Stomach (tissue), 9 donors: ENCODE data around the gene SURF2. TPM values are rescaled to one million over a fixed set of nuclear protein-coding genes. Genes with fewer than 3 reads are reported as not detected.
A peak's percentile ranks its signal among the peaks of the same experiment; 100 is the strongest.

Experiments
- DNase-seq, 2 donors: peaks; one replicate each; pipeline versions ENCODE4 v3.0.0 to v3.0.0-alpha.2; 2013 to 2019
- H3K27ac ChIP-seq, 5 donors: fragments of 200-600 bp in 4 of 5; sonication (generic) in 4 of 5; one replicate each; pipeline ENCODE4 v1.5.1; 2013 to 2019; ENCODE audit warnings: mild to moderate bottlenecking in 1 of 5, moderate library complexity in 1 of 5
- H3K27me3 ChIP-seq, 3 donors: fragments of 200-600 bp; sonication (generic); one replicate each; pipeline ENCODE4 v1.5.1; 2017 to 2019; ENCODE audit warnings: mixed run types in 1 of 3
- H3K36me3 ChIP-seq, 4 donors: fragments of 200-600 bp; sonication (generic); 1 replicate in 3 of 4; 2 replicates in 1 of 4; pipeline ENCODE4 v1.5.1; 2016 to 2019
- H3K4me1 ChIP-seq, 4 donors: fragments of 200-600 bp; sonication (generic); one replicate each; pipeline ENCODE4 v1.5.1; 2016 to 2019
- H3K4me3 ChIP-seq, 4 donors: fragments of 200-600 bp; sonication (generic) in 3 of 4; one replicate each; pipeline ENCODE4 v1.5.1; 2016 to 2019; ENCODE audit warnings: mild to moderate bottlenecking in 1 of 4
- H3K9me3 ChIP-seq, 4 donors: fragments of 200-600 bp; sonication (generic); one replicate each; pipeline ENCODE4 v1.5.1; 2016 to 2019
- EP300 ChIP-seq: sonication (generic); formaldehyde crosslinking; IDR thresholded peaks from one replicate; pipeline ENCODE4 v1.6.1; 2017; ENCODE audit warnings: antibody characterized with exemption
- POLR2A ChIP-seq, 4 donors: fragments of 450-650 bp; IDR thresholded peaks; one replicate each; pipeline ENCODE4 v1.6.1; 2016; ENCODE audit warnings: antibody characterized with exemption in 4 of 4, control low read depth in 2 of 4, mild to moderate bottlenecking in 1 of 4, moderate library complexity in 1 of 4
- POLR2AphosphoS5 ChIP-seq, 3 donors: sonication (generic); formaldehyde crosslinking; IDR thresholded peaks; one replicate each; pipeline ENCODE4 v1.6.1; 2016; ENCODE audit warnings: antibody characterized with exemption in 3 of 3
- WGBS, 5 donors: extraction: QIAGEN DNeasy Blood & Tissue Kit in 3 of 5; methylation state at CpG; one replicate each; pipeline versions ENCODE4 v1.1.5 to v1.1.7; 2013 to 2018; 5-methylcytosine and 5-hydroxymethylcytosine counted together
- intact Hi-C: fragments of 100-400 bp; cut with DNase I; formaldehyde crosslinking; loops from one replicate; pipeline ENCODE4 v1.15.1; 2023; ENCODE audit warnings: low total_unique reads
- polyA plus RNA-seq, 3 donors: library from polyadenylated mRNA; stranded (reverse); fragments of 200-250 nt; gene quantifications; one replicate each; pipeline ENCODE4 v1.2.3, GENCODE V29; 2013
- total RNA-seq, 5 donors: library from RNA; depleted of rRNA; stranded (reverse); fragments of >200 nt; gene quantifications; one replicate each; pipeline versions ENCODE4 v1.1.0 to v1.2.3, GENCODE V29; 2014 to 2016
- TF ChIP-seq, protein P1 (sequence below), 7 experiments: fragments of 450-650 bp in 4 of 7; fragments of 200-600 bp in 3 of 7; sonication (generic) in 3 of 7; IDR thresholded peaks; one replicate each; pipeline ENCODE4 v1.5.1; 2016 to 2019; ENCODE audit warnings: antibody characterized with exemption in 7 of 7, control low read depth in 2 of 7, mild to moderate bottlenecking in 1 of 7
- donor health status: healthy with polysubstance abuse.
- donor health status: Bipolar disorder and iron deficiency.
- donor health status: healthy.

The SURF2 gene
- total and polyA plus RNA-seq, 8 donors, result 1.8 to 75.3 (median 33.2) TPM

DNA sequence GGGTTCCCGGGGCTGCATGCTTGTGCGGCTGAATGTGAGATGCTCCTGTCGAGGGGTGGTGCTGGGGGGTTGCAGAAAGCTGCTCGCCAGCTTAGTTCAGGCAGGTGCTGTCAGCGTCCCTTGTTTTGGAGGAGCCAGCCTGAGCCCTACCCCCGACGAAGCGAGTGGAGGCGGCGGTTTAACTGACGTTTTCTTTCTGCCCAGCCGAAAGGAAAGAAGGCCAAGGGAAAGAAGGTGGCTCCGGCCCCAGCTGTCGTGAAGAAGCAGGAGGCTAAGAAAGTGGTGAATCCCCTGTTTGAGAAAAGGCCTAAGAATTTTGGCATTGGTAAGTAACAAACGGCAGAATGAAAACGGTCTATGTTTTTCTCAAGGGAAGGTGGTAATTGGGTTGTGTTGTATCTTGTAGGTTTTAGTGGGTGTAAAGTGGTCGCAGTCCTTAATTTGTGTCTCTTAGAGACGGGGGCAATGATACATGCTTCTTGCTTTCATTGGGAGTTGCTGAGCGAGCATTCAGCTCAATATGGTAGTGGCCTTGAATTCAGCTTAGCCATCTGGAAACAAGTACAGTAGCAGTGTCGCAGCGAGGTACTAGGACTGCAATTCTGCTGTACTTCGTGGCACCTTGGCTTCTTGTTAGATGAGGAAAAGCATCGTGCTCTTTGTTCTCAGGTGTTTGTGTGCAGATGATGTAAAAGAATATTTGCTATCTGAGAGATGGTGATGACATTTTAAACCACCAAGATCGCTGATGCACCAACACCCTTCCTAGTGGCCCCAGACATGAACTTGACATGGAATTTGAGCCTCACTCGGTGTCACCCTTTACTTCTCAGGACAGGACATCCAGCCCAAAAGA, 7.4 kb upstream of the SURF2 start:
- intact Hi-C loops, result no loop called here
- Histone ChIP-seq H3K27me3 (no peaks in the 10 kb centered on the region), H3K4me3 (peak overlapping the region; percentile 82 to 93 (median 88)), H3K9me3 (no peaks in the 10 kb centered on the region), H3K4me1 (peaks cover 26 to 43% (median 42%) of the 10 kb centered on the region in 4 donors), H3K27ac (peak overlapping the region; percentile 90 to 97 (median 91)), H3K36me3 (peaks cover 59 to 71% (median 70%) of the 10 kb centered on the region in 4 donors)
- 10 to 14% (median 12%) methylated on average over 22 to 25 of the region's 25 CpGs for WGBS, 5 donors
- no peak for DNase-seq
- TF ChIP-seq EP300 (no peak), POLR2A (IDR thresholded peaks at IDR 0.05) (no peak), POLR2AphosphoS5 (IDR thresholded peaks at IDR 0.05) (no peak)
- TF ChIP-seq, protein P1, sequence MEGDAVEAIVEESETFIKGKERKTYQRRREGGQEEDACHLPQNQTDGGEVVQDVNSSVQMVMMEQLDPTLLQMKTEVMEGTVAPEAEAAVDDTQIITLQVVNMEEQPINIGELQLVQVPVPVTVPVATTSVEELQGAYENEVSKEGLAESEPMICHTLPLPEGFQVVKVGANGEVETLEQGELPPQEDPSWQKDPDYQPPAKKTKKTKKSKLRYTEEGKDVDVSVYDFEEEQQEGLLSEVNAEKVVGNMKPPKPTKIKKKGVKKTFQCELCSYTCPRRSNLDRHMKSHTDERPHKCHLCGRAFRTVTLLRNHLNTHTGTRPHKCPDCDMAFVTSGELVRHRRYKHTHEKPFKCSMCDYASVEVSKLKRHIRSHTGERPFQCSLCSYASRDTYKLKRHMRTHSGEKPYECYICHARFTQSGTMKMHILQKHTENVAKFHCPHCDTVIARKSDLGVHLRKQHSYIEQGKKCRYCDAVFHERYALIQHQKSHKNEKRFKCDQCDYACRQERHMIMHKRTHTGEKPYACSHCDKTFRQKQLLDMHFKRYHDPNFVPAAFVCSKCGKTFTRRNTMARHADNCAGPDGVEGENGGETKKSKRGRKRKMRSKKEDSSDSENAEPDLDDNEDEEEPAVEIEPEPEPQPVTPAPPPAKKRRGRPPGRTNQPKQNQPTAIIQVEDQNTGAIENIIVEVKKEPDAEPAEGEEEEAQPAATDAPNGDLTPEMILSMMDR (IDR thresholded peaks at IDR 0.05), result no peak

DNA sequence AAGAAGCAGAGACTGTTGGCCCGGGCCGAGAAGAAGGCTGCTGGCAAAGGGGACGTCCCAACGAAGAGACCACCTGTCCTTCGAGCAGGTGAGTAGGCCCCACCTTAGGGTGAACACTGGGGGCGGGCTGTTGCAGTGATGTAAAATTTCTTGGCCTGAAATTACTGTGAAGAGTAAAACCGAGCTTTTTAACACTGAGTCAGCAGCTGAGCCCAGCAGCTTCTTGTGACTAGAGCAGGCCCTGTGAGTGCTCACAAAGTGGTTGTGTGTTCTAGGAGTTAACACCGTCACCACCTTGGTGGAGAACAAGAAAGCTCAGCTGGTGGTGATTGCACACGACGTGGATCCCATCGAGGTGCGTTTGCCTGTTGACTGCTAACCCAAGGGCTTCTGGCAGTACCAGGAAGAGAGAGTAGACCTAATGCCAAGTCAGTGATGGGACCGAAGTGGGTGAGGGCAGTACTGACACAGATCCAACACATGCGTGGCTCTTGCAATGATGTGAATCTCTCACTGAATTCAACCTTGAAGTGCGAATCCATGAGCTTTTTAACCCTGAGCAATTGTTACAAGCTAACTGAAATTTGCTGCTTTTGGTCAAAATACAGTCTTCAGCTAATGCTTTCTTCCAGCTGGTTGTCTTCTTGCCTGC, 6.3 kb upstream of the SURF2 start:
- DNase-seq, result no peak
- peak overlapping the region in 1 of 5 donors; percentile 91 for H3K27ac ChIP-seq
- H3K27me3 ChIP-seq, result no peaks in the 10 kb centered on the region
- H3K9me3 ChIP-seq, result no peaks in the 10 kb centered on the region
- H3K4me3 ChIP-seq, result peak overlapping the region in 2 of 4 donors; percentile 87 to 90
- intact Hi-C loops, result no loop called here
- WGBS, 5 donors, result 74 to 84% (median 80%) methylated on average over 15 of the region's 15 CpGs
- TF ChIP-seq, protein P1 (IDR thresholded peaks at IDR 0.05), result no peak
- TF ChIP-seq EP300 (no peak), POLR2AphosphoS5 (IDR thresholded peaks at IDR 0.05) (no peak), POLR2A (IDR thresholded peaks at IDR 0.05) (no peak)
- peaks cover 49 to 68% (median 64%) of the 10 kb centered on the region in 4 donors for H3K36me3 ChIP-seq
- peaks cover 30 to 55% (median 51%) of the 10 kb centered on the region in 4 donors for H3K4me1 ChIP-seq

DNA sequence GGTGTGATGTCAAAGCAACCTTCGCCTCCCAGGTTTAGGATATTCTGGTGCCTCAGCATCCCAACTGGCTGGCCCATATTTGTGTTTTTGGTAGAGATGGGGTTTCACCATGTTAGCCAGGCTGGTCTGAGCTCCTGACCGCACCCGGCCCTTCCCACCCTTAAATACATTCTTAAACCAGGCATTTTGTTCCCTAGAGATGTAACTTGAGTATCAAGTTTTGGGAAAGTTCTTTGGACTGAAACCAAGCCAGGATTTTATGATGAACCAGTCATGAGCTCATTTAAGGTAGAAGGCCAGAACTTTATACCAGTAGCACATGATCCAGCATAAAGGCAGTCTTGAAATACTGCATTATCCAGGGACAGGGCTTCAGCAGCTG, 4.8 kb upstream of the SURF2 start:
- no peak for DNase-seq
- intact Hi-C loops, result no loop called here
- no peak overlapping the region for H3K4me3 ChIP-seq
- H3K4me1 ChIP-seq, result peaks cover 31 to 54% (median 49%) of the 10 kb centered on the region in 4 donors
- no peaks in the 10 kb centered on the region for H3K9me3 ChIP-seq
- peaks cover 42 to 59% (median 56%) of the 10 kb centered on the region in 4 donors for H3K36me3 ChIP-seq
- TF ChIP-seq, protein P1 (IDR thresholded peaks at IDR 0.05), result no peak
- TF ChIP-seq EP300 (no peak), POLR2AphosphoS5 (IDR thresholded peaks at IDR 0.05) (no peak), POLR2A (IDR thresholded peaks at IDR 0.05) (no peak)
- WGBS, 5 donors, result 92 to 99% (median 95%) methylated on average over 3 of the region's 3 CpGs
- no peaks in the 10 kb centered on the region for H3K27me3 ChIP-seq
- no peak overlapping the region for H3K27ac ChIP-seq

DNA sequence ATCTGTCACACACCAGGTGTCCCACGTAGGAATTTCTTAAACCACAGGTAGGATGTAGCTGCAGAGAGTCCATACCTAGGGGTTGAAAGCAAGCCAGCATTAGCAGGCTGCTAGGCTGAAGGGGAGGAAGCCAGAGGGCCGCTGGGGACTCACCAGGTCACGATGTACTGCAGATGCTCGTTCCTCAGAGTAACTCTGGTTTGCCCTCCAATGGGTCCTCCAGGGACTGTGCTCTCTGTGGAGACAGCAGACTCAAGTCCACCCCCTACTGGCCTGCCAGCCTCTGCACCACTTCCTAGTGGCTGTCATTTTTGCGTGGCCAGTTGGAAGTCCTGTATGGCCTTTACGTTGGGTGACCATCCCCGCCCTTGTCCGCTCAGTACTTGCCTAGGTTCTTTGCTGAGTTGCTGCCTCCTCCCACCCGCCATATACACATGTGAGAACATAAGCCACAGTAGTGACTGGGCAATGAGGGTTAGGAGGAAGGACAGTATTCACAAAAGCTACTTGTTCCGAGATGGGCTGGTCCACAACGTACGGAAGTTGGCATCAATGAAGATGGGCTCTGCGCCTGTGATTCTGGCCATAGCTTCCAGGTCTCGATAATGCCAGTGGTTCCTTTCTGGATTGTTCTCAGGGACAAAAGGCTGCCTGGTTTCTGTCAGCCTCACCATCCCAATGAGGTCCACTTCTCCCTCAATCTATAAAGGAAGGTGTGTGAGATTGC, 4.3 kb upstream of the SURF2 start:
- Histone ChIP-seq H3K27me3 (no peaks in the 10 kb centered on the region), H3K4me3 (no peak overlapping the region), H3K9me3 (no peaks in the 10 kb centered on the region), H3K4me1 (peaks cover 28 to 53% (median 49%) of the 10 kb centered on the region in 4 donors), H3K36me3 (peaks cover 42 to 59% (median 56%) of the 10 kb centered on the region in 4 donors), H3K27ac (no peak overlapping the region)
- DNase-seq, result no peak
- intact Hi-C loops, result no loop called here
- TF ChIP-seq, protein P1 (IDR thresholded peaks at IDR 0.05), result peak in 4 of 7 experiments; percentile 9 to 25 (median 12)
- TF ChIP-seq POLR2AphosphoS5 (IDR thresholded peaks at IDR 0.05), result no peak
- no peak for TF ChIP-seq EP300
- WGBS, 5 donors, result 67 to 86% (median 77%) methylated on average over 14 of the region's 14 CpGs
